Osteocyte (in vitro differentiated cells): ENCODE results near the gene ANTXR2. TPM values are rescaled to one million over a fixed set of nuclear protein-coding genes. Genes with fewer than 3 reads are reported as not detected.

Source experiments
- DNase-seq: peaks from one replicate; pipeline ENCODE4 v3.0.0; 2021; ENCODE audit warnings: mixed read lengths; ENCODE audit not compliant: unreplicated experiment; ENCODE audit errors: extremely low spot score
- H3K27ac Mint-ChIP-seq: one replicate; pipeline ENCODE4 v1.8.0; 2021; ENCODE audit warnings: mild to moderate bottlenecking, mixed read lengths; ENCODE audit not compliant: unreplicated experiment
- H3K27me3 Mint-ChIP-seq: one replicate; pipeline ENCODE4 v1.8.0; 2021; ENCODE audit warnings: mixed read lengths; ENCODE audit not compliant: unreplicated experiment
- H3K36me3 Mint-ChIP-seq: one replicate; pipeline ENCODE4 v1.8.0; 2021; ENCODE audit warnings: mixed read lengths; ENCODE audit not compliant: unreplicated experiment
- H3K4me1 Mint-ChIP-seq: one replicate; pipeline ENCODE4 v1.8.0; 2021; ENCODE audit warnings: mixed read lengths; ENCODE audit not compliant: unreplicated experiment
- H3K4me3 Mint-ChIP-seq: one replicate; pipeline ENCODE4 v1.8.0; 2021; ENCODE audit warnings: mild to moderate bottlenecking, moderate library complexity, mixed read lengths; ENCODE audit not compliant: unreplicated experiment
- H3K9me3 Mint-ChIP-seq: one replicate; pipeline ENCODE4 v1.8.0; 2021; ENCODE audit warnings: mixed read lengths; ENCODE audit not compliant: unreplicated experiment
- total RNA-seq: library from RNA; stranded (reverse); gene quantifications from 2 replicates; pipeline ENCODE4 v1.2.1, GENCODE V29; 2021
- TF ChIP-seq, protein P1 (sequence below): fragments of 200-600 bp; sonication (generic); IDR thresholded peaks from 2 replicates; pipeline ENCODE4 v1.5.0; 2021; ENCODE audit warnings: antibody characterized with exemption, mild to moderate bottlenecking, moderate library complexity

ANTXR2 gene
- total RNA-seq, 1 donor from 2014 or later, result 35.3 TPM

DNA sequence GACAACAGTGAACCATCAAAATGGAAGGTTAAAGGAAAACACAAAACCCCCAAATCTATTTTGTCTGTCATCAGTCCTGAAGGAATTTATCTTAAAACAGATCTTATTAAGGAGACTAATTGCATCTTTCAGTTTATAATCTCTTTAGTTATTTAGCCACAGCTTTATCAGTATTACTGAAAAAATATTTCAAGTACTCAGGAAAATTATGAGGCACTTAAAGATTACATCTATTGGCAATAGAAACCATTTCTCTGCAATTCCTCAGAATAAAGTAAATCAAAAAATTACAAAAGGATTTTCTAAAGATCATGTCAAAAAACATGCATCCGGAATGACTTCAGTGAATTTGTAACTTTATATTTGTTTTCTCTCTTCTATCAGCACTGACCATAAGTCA is 35.2 kb downstream of the ANTXR2 start:
- TF ChIP-seq, protein P1, sequence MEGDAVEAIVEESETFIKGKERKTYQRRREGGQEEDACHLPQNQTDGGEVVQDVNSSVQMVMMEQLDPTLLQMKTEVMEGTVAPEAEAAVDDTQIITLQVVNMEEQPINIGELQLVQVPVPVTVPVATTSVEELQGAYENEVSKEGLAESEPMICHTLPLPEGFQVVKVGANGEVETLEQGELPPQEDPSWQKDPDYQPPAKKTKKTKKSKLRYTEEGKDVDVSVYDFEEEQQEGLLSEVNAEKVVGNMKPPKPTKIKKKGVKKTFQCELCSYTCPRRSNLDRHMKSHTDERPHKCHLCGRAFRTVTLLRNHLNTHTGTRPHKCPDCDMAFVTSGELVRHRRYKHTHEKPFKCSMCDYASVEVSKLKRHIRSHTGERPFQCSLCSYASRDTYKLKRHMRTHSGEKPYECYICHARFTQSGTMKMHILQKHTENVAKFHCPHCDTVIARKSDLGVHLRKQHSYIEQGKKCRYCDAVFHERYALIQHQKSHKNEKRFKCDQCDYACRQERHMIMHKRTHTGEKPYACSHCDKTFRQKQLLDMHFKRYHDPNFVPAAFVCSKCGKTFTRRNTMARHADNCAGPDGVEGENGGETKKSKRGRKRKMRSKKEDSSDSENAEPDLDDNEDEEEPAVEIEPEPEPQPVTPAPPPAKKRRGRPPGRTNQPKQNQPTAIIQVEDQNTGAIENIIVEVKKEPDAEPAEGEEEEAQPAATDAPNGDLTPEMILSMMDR, result no peak
- Mint-ChIP-seq H3K36me3 (peaks cover 4% of the 10 kb centered on the region), H3K4me1 (peaks cover 10% of the 10 kb centered on the region), H3K27ac (no peak overlapping the region), H3K9me3 (no peaks in the 10 kb centered on the region), H3K27me3 (no peaks in the 10 kb centered on the region), H3K4me3 (no peak overlapping the region)
- no peak for DNase-seq

- no peak for DNase-seq
- H3K27ac Mint-ChIP-seq, result peak overlapping the region; percentile 81
- no peaks in the 10 kb centered on the region for H3K9me3 Mint-ChIP-seq
- peaks cover 10% of the 10 kb centered on the region for H3K4me1 Mint-ChIP-seq
- H3K27me3 Mint-ChIP-seq, result no peaks in the 10 kb centered on the region
- peak overlapping the region; percentile 67 for H3K4me3 Mint-ChIP-seq
- TF ChIP-seq, protein P1, result no peak
- H3K36me3 Mint-ChIP-seq, result peaks cover 11% of the 10 kb centered on the region
These were observed 35.9 kb downstream of the ANTXR2 start for GRCh38 chr4:80036949-80037685.

GRCh38 chr4:80036306-80036705 is 36.7 kb downstream of the ANTXR2 start:
- TF ChIP-seq, protein P1, result no peak
- H3K9me3 Mint-ChIP-seq, result no peaks in the 10 kb centered on the region
- H3K27ac Mint-ChIP-seq, result peak overlapping the region; percentile 81
- peaks cover 15% of the 10 kb centered on the region for H3K36me3 Mint-ChIP-seq
- no peaks in the 10 kb centered on the region for H3K27me3 Mint-ChIP-seq
- no peak overlapping the region for H3K4me3 Mint-ChIP-seq
- DNase-seq, result no peak
- peaks cover 10% of the 10 kb centered on the region for H3K4me1 Mint-ChIP-seq

DNA sequence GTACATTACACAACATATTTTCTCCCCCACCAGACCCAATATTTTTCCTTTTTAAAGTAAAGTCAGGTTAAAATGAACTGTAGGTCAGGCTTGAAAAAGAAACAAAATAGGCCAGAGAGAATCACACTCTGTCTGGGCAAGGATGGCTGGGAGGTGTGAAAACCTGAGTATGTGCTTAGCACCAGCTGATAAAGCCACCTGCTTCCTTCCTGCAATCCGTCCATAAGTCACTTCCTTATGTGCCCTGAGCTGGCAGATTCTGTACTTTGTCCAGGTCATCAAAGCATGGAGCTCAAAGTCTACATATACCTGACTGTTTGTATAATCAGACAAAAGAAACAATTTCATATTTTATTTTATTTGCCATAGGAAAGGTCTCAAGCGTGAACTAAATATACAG is 37.7 kb downstream of the ANTXR2 start:
- H3K36me3 Mint-ChIP-seq, result peaks cover 19% of the 10 kb centered on the region
- H3K4me3 Mint-ChIP-seq, result no peak overlapping the region
- no peaks in the 10 kb centered on the region for H3K27me3 Mint-ChIP-seq
- H3K9me3 Mint-ChIP-seq, result no peaks in the 10 kb centered on the region
- TF ChIP-seq, protein P1, result no peak
- peaks cover 10% of the 10 kb centered on the region for H3K4me1 Mint-ChIP-seq
- DNase-seq, result no peak
- H3K27ac Mint-ChIP-seq, result no peak overlapping the region

GRCh38 chr4:80033581-80033980 is 39.4 kb downstream of the ANTXR2 start:
- no peak for DNase-seq
- H3K4me1 Mint-ChIP-seq, result peaks cover 10% of the 10 kb centered on the region
- TF ChIP-seq, protein P1, result no peak
- H3K27ac Mint-ChIP-seq, result no peak overlapping the region
- H3K36me3 Mint-ChIP-seq, result peaks cover 19% of the 10 kb centered on the region
- no peak overlapping the region for H3K4me3 Mint-ChIP-seq
- H3K9me3 Mint-ChIP-seq, result no peaks in the 10 kb centered on the region
- H3K27me3 Mint-ChIP-seq, result no peaks in the 10 kb centered on the region
